ENCODE data around the gene RNPC3.
"Not testable (repeated sequence)": the region's sequence is repeated elsewhere in the genome, so short reads cannot be mapped to it uniquely, and the experiment has no call there.

Gene RNPC3

DNA sequence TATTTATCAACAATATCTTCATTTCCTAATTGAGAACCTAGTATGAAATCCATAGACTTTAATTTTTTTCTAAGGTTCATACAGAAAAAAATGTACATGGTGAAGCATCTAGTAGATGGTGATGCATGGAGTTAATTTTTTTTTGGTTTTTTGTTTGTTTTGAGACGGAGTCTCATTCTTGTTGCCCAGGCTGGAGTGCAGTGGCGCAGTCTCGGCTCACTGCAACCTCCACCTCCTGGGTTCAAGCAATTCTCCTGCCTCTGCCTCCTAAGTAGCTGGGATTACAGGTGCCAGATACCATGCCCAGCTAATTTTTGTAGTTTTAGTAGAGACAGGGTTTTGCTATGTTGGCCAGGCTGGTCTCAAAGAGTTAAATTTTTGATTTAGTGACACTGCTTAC is 35.6 kb downstream of the RNPC3 start:
- not testable (repeated sequence) for DNase-seq (ENCODE audit: low read depth)

DNA sequence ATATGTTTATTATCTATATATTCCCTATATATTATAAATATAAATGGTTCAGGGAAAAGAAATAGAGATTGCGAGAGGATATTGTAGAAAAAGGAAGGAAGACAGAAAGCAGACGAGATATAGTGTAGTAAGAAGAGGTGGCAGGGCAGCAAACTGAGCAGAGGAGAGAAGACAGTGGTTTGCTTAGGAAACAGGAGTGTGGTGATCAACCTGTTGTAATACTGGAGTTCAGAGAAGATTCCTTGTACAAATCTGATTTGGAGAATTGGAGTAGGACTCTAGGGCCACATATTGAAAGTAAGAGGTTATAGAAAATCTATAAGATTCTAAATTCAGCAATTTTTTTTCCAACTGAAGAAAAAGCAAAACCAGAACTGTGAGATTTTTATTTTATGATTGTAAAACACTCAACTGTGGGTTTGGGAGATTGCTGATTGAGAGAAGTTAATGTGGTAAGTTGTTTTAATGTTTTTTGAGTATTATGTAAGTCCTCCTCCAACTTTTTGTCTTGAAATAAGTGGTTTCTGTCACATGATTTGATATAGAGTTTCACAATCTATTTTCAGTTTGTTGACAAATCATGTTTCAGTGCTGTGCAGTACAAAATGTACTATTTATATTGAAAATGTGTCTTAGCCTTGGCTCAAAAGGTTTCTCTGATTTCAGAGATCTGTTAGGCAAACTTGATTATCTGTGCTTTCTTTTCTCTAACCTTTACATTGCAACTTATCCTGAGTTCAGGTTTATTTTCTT is 36.3 kb downstream of the RNPC3 start:
- DNase-seq (ENCODE audit: low read depth), result no peak

DNA sequence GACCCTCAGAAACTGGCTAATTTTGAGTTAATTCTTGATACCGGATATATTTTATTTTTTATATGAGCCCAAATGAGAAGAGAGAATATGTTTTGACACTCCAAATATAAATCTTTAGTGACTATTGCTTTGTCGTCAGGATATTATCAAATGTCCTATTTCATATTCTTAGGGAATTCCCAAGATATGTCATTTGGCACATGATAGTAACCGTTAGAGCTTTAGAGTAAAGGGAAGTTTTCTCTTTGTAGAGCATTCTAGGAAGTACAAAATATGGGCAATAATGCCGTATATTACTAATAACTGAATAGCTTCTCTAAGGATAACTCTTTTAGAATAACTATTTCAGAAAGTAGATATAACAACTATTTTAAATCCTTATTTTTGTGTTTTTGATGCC is 37.6 kb downstream of the RNPC3 start:
- DNase-seq (ENCODE audit: low read depth), result no peak

DNA sequence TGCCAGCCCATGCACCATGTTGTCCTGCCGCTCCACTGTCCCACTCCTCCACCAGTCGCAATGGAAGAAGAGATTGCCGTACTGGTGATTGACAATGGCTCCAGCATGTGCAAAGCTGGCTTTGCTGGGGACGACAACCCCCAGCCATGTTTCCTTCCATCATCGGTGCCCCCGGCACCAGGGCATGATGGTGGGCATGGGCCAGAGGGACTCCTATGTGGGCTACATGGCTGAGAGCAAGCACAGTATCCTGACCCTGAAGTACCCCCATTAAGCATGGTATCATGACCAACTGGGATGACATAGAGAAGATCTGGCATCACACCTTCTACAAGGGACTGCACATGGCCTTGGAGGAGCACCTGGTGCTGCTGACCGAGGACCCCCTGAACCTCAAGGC is 44.0 kb downstream of the RNPC3 start:
- no peak for DNase-seq (ENCODE audit: low read depth)

DNA sequence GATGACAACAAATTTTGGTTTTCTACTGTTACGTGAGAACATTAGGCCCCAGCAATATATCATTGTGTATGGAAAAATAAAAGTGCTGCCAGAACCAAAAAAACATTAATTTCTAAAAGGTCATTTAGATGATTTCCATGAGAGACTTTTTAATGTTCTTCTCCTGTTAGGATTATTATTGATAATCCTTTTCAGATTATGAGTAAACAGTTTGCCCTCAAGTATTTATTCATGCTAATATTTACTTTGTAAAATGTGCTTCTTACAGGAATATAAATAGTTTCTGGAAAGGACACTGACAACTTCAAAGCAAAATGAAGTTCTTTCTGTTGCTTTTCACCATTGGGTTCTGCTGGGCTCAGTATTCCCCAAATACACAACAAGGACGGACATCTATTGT is 45.8 kb downstream of the RNPC3 start, which contains the start of gene AMY2B:
Gene AMY2B (plus strand): TSS at position 301 of the 400 bp plus-strand sequence. CDS start 14 bp downstream, at position 315.
- DNase-seq (ENCODE audit: low read depth), result not testable (repeated sequence)

DNA sequence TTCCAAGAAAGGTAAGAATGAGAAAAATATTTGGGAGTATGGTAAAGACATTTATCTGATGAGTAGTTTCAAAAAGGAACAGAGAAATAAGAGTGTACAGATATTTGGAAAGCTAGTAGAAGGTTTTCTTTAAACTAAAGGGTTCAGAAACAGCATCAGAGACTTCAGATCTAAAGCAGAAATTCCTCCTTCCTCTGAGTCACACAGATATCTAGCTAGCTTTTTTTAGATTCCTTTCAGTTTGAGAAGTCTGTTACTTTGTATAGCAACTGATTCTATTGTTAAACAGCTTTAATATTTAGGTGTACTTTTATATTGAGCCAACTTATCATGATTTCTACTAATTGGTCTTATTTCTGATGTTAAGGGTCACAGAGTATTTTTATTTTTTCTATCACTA is 50.6 kb downstream of the RNPC3 start:
- no peak for DNase-seq (ENCODE audit: low read depth)

DNA sequence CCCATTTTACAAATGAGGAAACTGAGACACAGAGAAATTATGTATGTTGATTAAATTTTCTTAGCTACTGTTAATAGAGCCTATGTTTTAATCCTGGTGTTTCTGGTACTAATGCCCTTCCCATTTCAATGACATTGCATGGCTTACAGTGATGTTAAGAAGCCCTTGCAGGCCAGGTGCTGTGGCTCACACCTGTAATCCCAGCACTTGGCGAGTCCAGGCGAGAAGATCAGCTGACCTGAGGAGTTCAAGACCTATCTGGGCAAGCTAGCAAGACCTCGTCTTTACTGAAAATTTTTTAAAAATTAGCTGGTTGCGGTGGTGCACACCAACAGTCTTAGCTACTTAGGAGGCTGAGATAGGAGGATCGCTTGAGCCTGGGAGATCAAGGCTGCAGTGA is 51.3 kb downstream of the RNPC3 start:
- not testable (repeated sequence) for DNase-seq (ENCODE audit: low read depth)

DNA sequence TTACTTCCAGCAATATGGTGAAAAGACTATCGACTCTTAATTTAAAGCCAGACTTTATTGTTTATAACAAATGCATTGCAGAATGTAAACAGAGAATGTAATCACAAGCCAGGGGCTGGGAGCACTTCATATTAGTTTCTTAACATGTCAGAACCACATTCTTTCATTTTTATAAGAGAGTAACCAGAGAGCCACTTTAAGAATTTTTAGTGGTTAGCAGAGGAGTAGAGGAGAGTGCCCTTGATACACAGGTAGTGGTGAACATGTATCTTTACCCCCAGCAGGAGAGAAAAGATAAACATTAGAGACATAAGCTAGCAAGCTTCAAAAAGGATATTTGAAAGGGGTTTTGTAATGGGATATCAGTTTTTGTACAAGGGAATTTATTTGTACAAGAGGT is 57.0 kb downstream of the RNPC3 start:
- no peak for DNase-seq (ENCODE audit: low read depth)

DNA sequence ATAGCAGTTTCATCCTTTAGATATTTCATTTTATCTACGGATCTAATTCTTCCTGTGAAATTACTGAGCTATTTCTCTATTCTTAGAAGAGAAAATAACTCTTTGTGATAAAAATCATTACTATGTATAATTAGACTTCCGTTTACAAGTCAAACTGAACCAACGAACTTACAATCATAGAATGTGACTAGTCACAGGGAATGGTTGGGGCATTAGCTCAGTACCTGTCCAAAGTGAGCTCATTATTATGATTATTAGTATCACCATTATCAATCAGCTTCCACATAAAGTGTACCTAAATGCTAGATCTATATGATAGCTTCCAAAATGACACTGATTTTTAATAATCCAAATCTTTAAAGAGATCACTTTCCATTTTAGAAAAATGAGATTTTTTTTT is 58.4 kb downstream of the RNPC3 start:
- no peak for DNase-seq (ENCODE audit: low read depth)

DNA sequence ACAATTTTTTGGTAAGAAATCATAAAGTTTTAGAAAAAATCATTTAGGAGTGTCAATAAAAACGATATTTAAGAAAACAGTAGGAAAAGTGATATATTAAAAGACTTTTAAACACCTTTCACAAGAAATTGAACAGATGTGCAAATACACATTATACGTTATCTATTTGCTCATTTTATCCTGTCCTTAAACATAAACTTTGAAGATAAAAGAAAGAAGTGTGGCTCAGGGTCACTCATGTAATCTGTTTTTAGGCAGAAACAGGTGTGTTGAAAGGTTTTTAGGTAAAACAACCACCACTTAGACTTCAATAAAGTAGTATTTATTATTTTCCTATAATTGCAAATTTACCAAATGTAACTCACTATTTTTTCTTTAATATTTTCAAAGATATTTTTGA is 59.0 kb downstream of the RNPC3 start:
- DNase-seq (ENCODE audit: low read depth), result no peak

DNA sequence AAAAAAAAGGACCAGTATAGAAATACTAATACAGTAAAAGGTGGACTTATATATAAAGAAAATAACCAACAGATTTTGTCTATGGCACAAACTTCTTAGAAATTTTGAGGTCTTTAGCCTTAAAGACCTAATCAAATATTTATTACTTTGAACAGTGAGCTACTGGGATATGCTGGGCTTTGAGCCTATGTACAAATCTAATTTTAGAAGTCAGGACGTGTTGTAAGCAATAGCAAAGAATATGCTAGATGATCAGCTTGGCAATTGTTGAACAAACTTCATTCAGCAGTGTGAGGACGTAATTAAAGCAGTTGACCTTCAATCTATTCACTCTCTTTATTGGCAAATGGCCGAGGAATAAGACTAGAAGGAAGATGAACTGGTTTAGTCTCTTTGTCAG is 77.2 kb downstream of the RNPC3 start:
- not testable (repeated sequence) for DNase-seq (ENCODE audit: low read depth)
